ENCODE results near the gene SLC27A2.
"Not testable (repeated sequence)": the region's sequence is repeated elsewhere in the genome, so short reads cannot be mapped to it uniquely, and the experiment has no call there.

Gene SLC27A2

GRCh38 chr15:50146632-50147031, 35.4 kb upstream of the SLC27A2 start:
- Mint-ChIP-seq H3K36me3 (ENCODE audit: low read depth) (no peaks in the 10 kb centered on the region), H3K27ac (peak overlapping the region; percentile 71), H3K9me3 (peaks cover 18% of the 10 kb centered on the region), H3K4me1 (ENCODE audit: low read depth) (peaks cover 33% of the 10 kb centered on the region), H3K4me3 (no peak overlapping the region), H3K27me3 (no peaks in the 10 kb centered on the region)
- intact Hi-C loops (cut with micrococcal nuclease) = loop anchor here (5.0 to 10.0 kb wide), 3 partner anchors 168 to 1334 kb away; partner anchors contain the start of genes CEP152 and COPS2

- Mint-ChIP-seq H3K27me3 (no peaks in the 10 kb centered on the region), H3K36me3 (ENCODE audit: low read depth) (no peaks in the 10 kb centered on the region), H3K27ac (no peak overlapping the region), H3K4me1 (ENCODE audit: low read depth) (peaks cover 22% of the 10 kb centered on the region), H3K9me3 (peaks cover 18% of the 10 kb centered on the region), H3K4me3 (no peak overlapping the region)
- intact Hi-C loops (cut with micrococcal nuclease) = loop anchor here (5.0 to 10.0 kb wide), 3 partner anchors 166 to 1336 kb away; partner anchors contain the start of genes CEP152 and COPS2
These were observed 33.5 kb upstream of the SLC27A2 start for GRCh38 chr15:50148362-50148963.

- H3K36me3 Mint-ChIP-seq (ENCODE audit: low read depth) = no peaks in the 10 kb centered on the region
- no peak overlapping the region for H3K4me3 Mint-ChIP-seq
- H3K4me1 Mint-ChIP-seq (ENCODE audit: low read depth) = peaks cover 21% of the 10 kb centered on the region
- no peaks in the 10 kb centered on the region for H3K27me3 Mint-ChIP-seq
- peaks cover 14% of the 10 kb centered on the region for H3K9me3 Mint-ChIP-seq
- intact Hi-C loops (cut with micrococcal nuclease) = loop anchor here (5.0 to 10.0 kb wide), 3 partner anchors 166 to 1337 kb away; partner anchors contain the start of genes CEP152 and COPS2
- H3K27ac Mint-ChIP-seq = no peak overlapping the region
These were observed 32.9 kb upstream of the SLC27A2 start for GRCh38 chr15:50149090-50149489.

GRCh38 chr15:50150349-50150748, 31.6 kb upstream of the SLC27A2 start:
- no peaks in the 10 kb centered on the region for H3K36me3 Mint-ChIP-seq (ENCODE audit: low read depth)
- peaks cover 8% of the 10 kb centered on the region for H3K9me3 Mint-ChIP-seq
- intact Hi-C loops (cut with micrococcal nuclease) = no loop called here
- H3K27me3 Mint-ChIP-seq = no peaks in the 10 kb centered on the region
- peaks cover 12% of the 10 kb centered on the region for H3K4me1 Mint-ChIP-seq (ENCODE audit: low read depth)
- no peak overlapping the region for H3K27ac Mint-ChIP-seq
- no peak overlapping the region for H3K4me3 Mint-ChIP-seq

GRCh38 chr15:50150851-50151250, 31.1 kb upstream of the SLC27A2 start:
- Mint-ChIP-seq H3K4me3 (no peak overlapping the region), H3K9me3 (peaks cover 8% of the 10 kb centered on the region), H3K36me3 (ENCODE audit: low read depth) (no peaks in the 10 kb centered on the region), H3K4me1 (ENCODE audit: low read depth) (peaks cover 8% of the 10 kb centered on the region), H3K27me3 (no peaks in the 10 kb centered on the region), H3K27ac (no peak overlapping the region)
- intact Hi-C loops (cut with micrococcal nuclease) = no loop called here

GRCh38 chr15:50151476-50151875, 30.5 kb upstream of the SLC27A2 start:
- H3K4me1 Mint-ChIP-seq (ENCODE audit: low read depth) = peaks cover 5% of the 10 kb centered on the region
- H3K27ac Mint-ChIP-seq = no peak overlapping the region
- no peaks in the 10 kb centered on the region for H3K36me3 Mint-ChIP-seq (ENCODE audit: low read depth)
- H3K27me3 Mint-ChIP-seq = no peaks in the 10 kb centered on the region
- H3K4me3 Mint-ChIP-seq = no peak overlapping the region
- peaks cover 7% of the 10 kb centered on the region for H3K9me3 Mint-ChIP-seq
- intact Hi-C loops (cut with micrococcal nuclease) = no loop called here

GRCh38 chr15:50158236-50158635, 23.8 kb upstream of the SLC27A2 start:
- H3K27me3 Mint-ChIP-seq; H3K9me3 Mint-ChIP-seq; intact Hi-C loops (cut with micrococcal nuclease); H3K4me3 Mint-ChIP-seq; H3K27ac Mint-ChIP-seq; H3K36me3 Mint-ChIP-seq (ENCODE audit: low read depth); H3K4me1 Mint-ChIP-seq (ENCODE audit: low read depth): not testable (repeated sequence)

- Mint-ChIP-seq H3K27me3 (no peaks in the 10 kb centered on the region), H3K4me1 (ENCODE audit: low read depth) (peaks cover 23% of the 10 kb centered on the region), H3K27ac (no peak overlapping the region), H3K9me3 (no peaks in the 10 kb centered on the region), H3K4me3 (no peak overlapping the region), H3K36me3 (ENCODE audit: low read depth) (no peaks in the 10 kb centered on the region)
- intact Hi-C loops (cut with micrococcal nuclease) = no loop called here
These were observed 18.9 kb upstream of the SLC27A2 start for GRCh38 chr15:50162969-50163718.

- no peaks in the 10 kb centered on the region for H3K27me3 Mint-ChIP-seq
- intact Hi-C loops (cut with micrococcal nuclease) = no loop called here
- H3K9me3 Mint-ChIP-seq = no peaks in the 10 kb centered on the region
- H3K36me3 Mint-ChIP-seq (ENCODE audit: low read depth) = no peaks in the 10 kb centered on the region
- peaks cover 23% of the 10 kb centered on the region for H3K4me1 Mint-ChIP-seq (ENCODE audit: low read depth)
- H3K27ac Mint-ChIP-seq = no peak overlapping the region
- H3K4me3 Mint-ChIP-seq = no peak overlapping the region
These were observed 18.1 kb upstream of the SLC27A2 start for GRCh38 chr15:50163719-50164410.

GRCh38 chr15:50164458-50164857, 17.5 kb upstream of the SLC27A2 start:
- Mint-ChIP-seq H3K27me3 (no peaks in the 10 kb centered on the region), H3K27ac (no peak overlapping the region), H3K4me3 (no peak overlapping the region), H3K4me1 (ENCODE audit: low read depth) (peaks cover 23% of the 10 kb centered on the region), H3K36me3 (ENCODE audit: low read depth) (no peaks in the 10 kb centered on the region), H3K9me3 (peaks cover 3% of the 10 kb centered on the region)
- intact Hi-C loops (cut with micrococcal nuclease) = no loop called here

GRCh38 chr15:50166216-50166615, 15.8 kb upstream of the SLC27A2 start:
- Mint-ChIP-seq H3K27ac (no peak overlapping the region), H3K4me1 (ENCODE audit: low read depth) (peaks cover 23% of the 10 kb centered on the region), H3K9me3 (peaks cover 9% of the 10 kb centered on the region), H3K4me3 (no peak overlapping the region), H3K36me3 (ENCODE audit: low read depth) (no peaks in the 10 kb centered on the region), H3K27me3 (no peaks in the 10 kb centered on the region)
- intact Hi-C loops (cut with micrococcal nuclease) = no loop called here

GRCh38 chr15:50167110-50167509, 14.9 kb upstream of the SLC27A2 start:
- Mint-ChIP-seq H3K27me3 (no peaks in the 10 kb centered on the region), H3K27ac (no peak overlapping the region), H3K9me3 (peaks cover 17% of the 10 kb centered on the region), H3K4me3 (no peak overlapping the region), H3K36me3 (ENCODE audit: low read depth) (no peaks in the 10 kb centered on the region), H3K4me1 (ENCODE audit: low read depth) (peaks cover 23% of the 10 kb centered on the region)
- intact Hi-C loops (cut with micrococcal nuclease) = no loop called here

GRCh38 chr15:50168379-50168778, 13.6 kb upstream of the SLC27A2 start:
- H3K4me1 Mint-ChIP-seq (ENCODE audit: low read depth) = peaks cover 21% of the 10 kb centered on the region
- H3K36me3 Mint-ChIP-seq (ENCODE audit: low read depth) = no peaks in the 10 kb centered on the region
- H3K9me3 Mint-ChIP-seq = peaks cover 23% of the 10 kb centered on the region
- H3K27me3 Mint-ChIP-seq = no peaks in the 10 kb centered on the region
- H3K27ac Mint-ChIP-seq = no peak overlapping the region
- no peak overlapping the region for H3K4me3 Mint-ChIP-seq
- intact Hi-C loops (cut with micrococcal nuclease) = no loop called here

- intact Hi-C loops (cut with micrococcal nuclease) = no loop called here
- Mint-ChIP-seq H3K27ac (no peak overlapping the region), H3K4me1 (ENCODE audit: low read depth) (peaks cover 16% of the 10 kb centered on the region), H3K4me3 (no peak overlapping the region), H3K27me3 (no peaks in the 10 kb centered on the region), H3K9me3 (peaks cover 23% of the 10 kb centered on the region), H3K36me3 (ENCODE audit: low read depth) (no peaks in the 10 kb centered on the region)
These were observed 13.1 kb upstream of the SLC27A2 start for GRCh38 chr15:50168783-50169411.

Data from dendritic cell treated with granulocyte-macrophage colony-stimulating factor and Interleukin-4, amounts not matched to agents 40 ng/mL and 50 ng/mL, for 4 days (primary cell).